Endothelial cell (in vitro differentiated cells): ENCODE results near the gene KYAT1. TPM values are rescaled to one million over a fixed set of nuclear protein-coding genes. Genes with fewer than 3 reads are reported as not detected.
"Not testable (repeated sequence)": the region's sequence is repeated elsewhere in the genome, so short reads cannot be mapped to it uniquely, and the experiment has no call there.

Source experiments
- DNase-seq: peaks from one replicate; pipeline ENCODE4 v3.0.0; 2021; ENCODE audit warnings: low spot score
- H3K27ac Mint-ChIP-seq: one replicate; pipeline ENCODE4 v1.8.0; 2021; ENCODE audit warnings: mixed read lengths, inconsistent platforms; ENCODE audit not compliant: unreplicated experiment
- H3K27me3 Mint-ChIP-seq: one replicate; pipeline ENCODE4 v1.8.0; 2021; ENCODE audit warnings: mild to moderate bottlenecking, moderate library complexity, mixed read lengths, inconsistent platforms; ENCODE audit not compliant: unreplicated experiment
- H3K36me3 Mint-ChIP-seq: one replicate; pipeline ENCODE4 v1.8.0; 2021; ENCODE audit warnings: mild to moderate bottlenecking, low read depth, mixed read lengths, inconsistent platforms; ENCODE audit not compliant: unreplicated experiment
- H3K4me1 Mint-ChIP-seq: one replicate; pipeline ENCODE4 v1.8.0; 2021; ENCODE audit warnings: mild to moderate bottlenecking, mixed read lengths, inconsistent platforms; ENCODE audit not compliant: unreplicated experiment
- H3K4me3 Mint-ChIP-seq: one replicate; pipeline ENCODE4 v1.8.0; 2021; ENCODE audit warnings: mild to moderate bottlenecking, mixed read lengths, inconsistent platforms; ENCODE audit not compliant: unreplicated experiment
- H3K9me3 Mint-ChIP-seq: one replicate; pipeline ENCODE4 v1.8.0; 2021; ENCODE audit warnings: mixed read lengths, inconsistent platforms; ENCODE audit not compliant: unreplicated experiment
- total RNA-seq: library from RNA; stranded (reverse); fragmentation: NEBNext Ultra II Directional; extraction: Animal tissue kit (Norgen Biotek cat#: 25700); gene quantifications from one replicate; pipeline ENCODE4 v1.2.1, GENCODE V29; 2021; ENCODE audit not compliant: unreplicated experiment
- TF ChIP-seq, protein P1 (sequence below): fragments of 200-600 bp; sonication (generic); IDR thresholded peaks from one replicate; pipeline ENCODE4 v1.5.0; 2021; ENCODE audit warnings: antibody characterized with exemption; ENCODE audit not compliant: unreplicated experiment

Gene KYAT1
- total RNA-seq, 1 donor from 2014 or later, result 3.3 TPM

GRCh38 chr9:128807827-128808226, 73.9 kb downstream of the KYAT1 start:
- no peak for DNase-seq
- Mint-ChIP-seq H3K27me3 (peaks cover 1% of the 10 kb centered on the region), H3K36me3 (peaks cover 25% of the 10 kb centered on the region), H3K27ac (no peak overlapping the region), H3K9me3 (no peaks in the 10 kb centered on the region), H3K4me1 (no peaks in the 10 kb centered on the region), H3K4me3 (no peak overlapping the region)
- TF ChIP-seq, protein P1, sequence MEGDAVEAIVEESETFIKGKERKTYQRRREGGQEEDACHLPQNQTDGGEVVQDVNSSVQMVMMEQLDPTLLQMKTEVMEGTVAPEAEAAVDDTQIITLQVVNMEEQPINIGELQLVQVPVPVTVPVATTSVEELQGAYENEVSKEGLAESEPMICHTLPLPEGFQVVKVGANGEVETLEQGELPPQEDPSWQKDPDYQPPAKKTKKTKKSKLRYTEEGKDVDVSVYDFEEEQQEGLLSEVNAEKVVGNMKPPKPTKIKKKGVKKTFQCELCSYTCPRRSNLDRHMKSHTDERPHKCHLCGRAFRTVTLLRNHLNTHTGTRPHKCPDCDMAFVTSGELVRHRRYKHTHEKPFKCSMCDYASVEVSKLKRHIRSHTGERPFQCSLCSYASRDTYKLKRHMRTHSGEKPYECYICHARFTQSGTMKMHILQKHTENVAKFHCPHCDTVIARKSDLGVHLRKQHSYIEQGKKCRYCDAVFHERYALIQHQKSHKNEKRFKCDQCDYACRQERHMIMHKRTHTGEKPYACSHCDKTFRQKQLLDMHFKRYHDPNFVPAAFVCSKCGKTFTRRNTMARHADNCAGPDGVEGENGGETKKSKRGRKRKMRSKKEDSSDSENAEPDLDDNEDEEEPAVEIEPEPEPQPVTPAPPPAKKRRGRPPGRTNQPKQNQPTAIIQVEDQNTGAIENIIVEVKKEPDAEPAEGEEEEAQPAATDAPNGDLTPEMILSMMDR, result no peak

GRCh38 chr9:128805661-128806060, 76.1 kb downstream of the KYAT1 start:
- Mint-ChIP-seq H3K4me3 (no peak overlapping the region), H3K36me3 (peaks cover 35% of the 10 kb centered on the region), H3K9me3 (no peaks in the 10 kb centered on the region), H3K27ac (no peak overlapping the region), H3K4me1 (no peaks in the 10 kb centered on the region), H3K27me3 (peaks cover 1% of the 10 kb centered on the region)
- TF ChIP-seq, protein P1, result no peak
- no peak for DNase-seq

DNA sequence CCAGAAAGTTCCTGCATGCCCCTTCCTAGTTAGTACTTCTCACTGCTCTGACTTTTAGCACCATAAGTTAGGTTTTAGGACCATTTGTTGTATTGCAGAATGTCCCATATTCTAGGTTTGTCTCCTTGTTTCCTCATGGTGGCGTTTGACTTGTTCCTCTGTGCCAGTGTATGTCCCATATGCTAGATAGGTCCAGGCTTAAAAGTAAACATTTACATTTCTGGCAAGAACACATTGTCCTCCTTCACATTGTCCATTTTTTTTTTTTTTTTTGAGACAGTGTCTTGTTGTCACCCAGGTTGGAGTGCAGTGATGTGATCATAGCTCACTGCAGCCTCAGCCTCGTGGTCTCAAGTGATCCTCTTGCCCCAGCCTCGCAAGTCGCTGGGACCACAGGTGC, 79.3 kb downstream of the KYAT1 start:
- peaks cover 40% of the 10 kb centered on the region for H3K36me3 Mint-ChIP-seq
- no peak overlapping the region for H3K4me3 Mint-ChIP-seq

DNA sequence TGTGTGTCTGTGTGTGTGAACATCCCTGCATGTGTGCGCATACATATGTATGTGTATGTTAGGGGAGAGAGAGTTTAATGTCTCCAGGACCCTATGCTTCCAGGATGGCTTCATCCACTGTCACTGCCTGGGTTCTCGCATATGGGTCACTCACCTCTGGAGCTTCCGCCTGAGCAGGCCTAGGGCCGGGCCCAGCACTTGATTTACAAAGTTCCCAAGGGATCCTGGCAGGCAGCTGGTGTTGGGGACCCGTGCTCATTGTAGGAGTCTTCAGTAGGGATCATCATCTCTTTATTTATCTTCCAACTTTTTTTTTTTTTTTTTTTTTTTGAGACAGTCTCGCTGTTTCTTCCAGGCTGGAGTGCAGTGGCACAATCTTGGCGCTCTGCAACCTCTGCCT, 81.7 kb downstream of the KYAT1 start:
- peak overlapping the region; percentile 47 for H3K4me3 Mint-ChIP-seq
- no peaks in the 10 kb centered on the region for H3K4me1 Mint-ChIP-seq
- H3K27ac Mint-ChIP-seq, result no peak overlapping the region
- H3K9me3 Mint-ChIP-seq, result no peaks in the 10 kb centered on the region
- TF ChIP-seq, protein P1, result no peak
- peaks cover 35% of the 10 kb centered on the region for H3K36me3 Mint-ChIP-seq
- H3K27me3 Mint-ChIP-seq, result peaks cover 2% of the 10 kb centered on the region
- DNase-seq, result no peak

More for the DNA sequence above, 79.3 kb downstream of the KYAT1 start:
- Mint-ChIP-seq H3K27me3 (peaks cover 3% of the 10 kb centered on the region), H3K9me3 (no peaks in the 10 kb centered on the region), H3K4me1 (no peaks in the 10 kb centered on the region), H3K27ac (no peak overlapping the region)
- TF ChIP-seq, protein P1, result no peak
- DNase-seq, result no peak

DNA sequence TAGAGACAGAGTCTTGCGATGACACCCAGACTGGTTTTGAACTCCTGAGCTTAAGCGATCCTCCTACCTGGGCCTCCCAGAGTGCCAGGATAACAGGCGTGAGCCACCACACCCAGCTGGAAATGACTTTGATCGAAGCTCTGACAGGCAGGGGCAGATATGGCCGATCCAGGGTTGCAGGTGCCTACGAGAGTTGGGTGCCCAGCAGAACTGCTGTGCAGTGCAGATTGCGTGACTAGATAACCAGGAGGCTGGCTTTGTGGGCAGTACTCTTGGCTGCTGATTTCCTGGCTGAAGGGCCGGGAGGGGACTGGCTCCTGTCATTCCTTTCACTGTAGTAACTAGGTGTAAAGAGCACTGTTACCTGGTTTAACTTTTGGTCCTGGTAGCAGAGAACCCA, 82.9 kb downstream of the KYAT1 start:
- H3K4me3 Mint-ChIP-seq, result no peak overlapping the region
- TF ChIP-seq, protein P1, result no peak
- H3K4me1 Mint-ChIP-seq, result no peaks in the 10 kb centered on the region
- no peak overlapping the region for H3K27ac Mint-ChIP-seq
- no peaks in the 10 kb centered on the region for H3K9me3 Mint-ChIP-seq
- H3K27me3 Mint-ChIP-seq, result peaks cover 2% of the 10 kb centered on the region
- no peak for DNase-seq
- H3K36me3 Mint-ChIP-seq, result peaks cover 33% of the 10 kb centered on the region

DNA sequence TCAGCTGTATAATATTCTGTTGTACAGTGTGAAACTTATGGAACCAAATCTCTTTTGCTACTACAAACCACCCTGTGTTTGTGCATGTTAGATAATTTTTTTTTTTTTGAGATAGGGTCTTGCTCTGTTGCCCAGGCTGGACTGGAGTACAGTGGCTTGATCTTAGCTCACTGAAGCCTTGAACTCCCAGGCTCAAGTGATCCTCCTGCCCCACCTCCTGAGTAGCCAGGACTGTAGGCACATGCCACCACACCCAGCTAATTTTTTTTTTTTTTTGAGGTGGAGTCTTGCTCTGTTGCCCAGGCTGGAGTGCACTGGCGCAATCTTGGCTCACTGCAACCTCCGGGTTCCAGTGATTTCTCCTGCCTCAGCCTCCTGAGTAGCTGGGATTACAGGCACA, 86.8 kb downstream of the KYAT1 start:
- not testable (repeated sequence) for H3K4me3 Mint-ChIP-seq, H3K27ac Mint-ChIP-seq, DNase-seq, H3K27me3 Mint-ChIP-seq, H3K4me1 Mint-ChIP-seq, H3K9me3 Mint-ChIP-seq
- H3K36me3 Mint-ChIP-seq, result peaks cover 28% of the 10 kb centered on the region
